Activated CD4-positive, alpha-beta T cell treated with anti-CD3 and anti-CD28 coated beads for 36 hours (primary cell): ENCODE data around the gene NEGR1. TPM values are rescaled to one million over a fixed set of nuclear protein-coding genes. Genes with fewer than 3 reads are reported as not detected.

Experiments used
- ATAC-seq: fragments of 200-7000 bp; cut with Tn5 transposase; one replicate; pipeline ENCODE4 v1.10.0; 2021; ENCODE audit warnings: mild to moderate bottlenecking, moderate library complexity
- CTCF ChIA-PET: fragments of 350-600 bp; sonication (Branson Sonifier 250); formaldehyde crosslinking; loops from one replicate; lab custom pipeline; 2021; ENCODE audit warnings: antibody characterized with exemption; lab: Charles Lee
- POLR2A ChIA-PET: fragments of 350-600 bp; sonication (Branson Sonifier 250); formaldehyde crosslinking; loops from one replicate; lab custom pipeline; 2021; ENCODE audit warnings: antibody characterized with exemption, inconsistent platforms; lab: Charles Lee
- DNase-seq: peaks from one replicate; pipeline ENCODE4 v3.0.0-alpha.2; 2020
- H3K27ac Mint-ChIP-seq: one replicate; pipeline ENCODE4 v1.8.0; 2021; ENCODE audit warnings: mixed read lengths
- H3K27me3 Mint-ChIP-seq: one replicate; pipeline ENCODE4 v1.8.0; 2021; ENCODE audit warnings: mixed read lengths
- H3K36me3 Mint-ChIP-seq: one replicate; pipeline ENCODE4 v1.8.0; 2021; ENCODE audit warnings: low read depth, mixed read lengths
- H3K4me1 Mint-ChIP-seq: one replicate; pipeline ENCODE4 v1.8.0; 2021; ENCODE audit warnings: mixed read lengths
- H3K4me3 Mint-ChIP-seq: one replicate; pipeline ENCODE4 v1.8.0; 2021; ENCODE audit warnings: mild to moderate bottlenecking, moderate library complexity, mixed read lengths
- H3K9me3 Mint-ChIP-seq: one replicate; pipeline ENCODE4 v1.8.0; 2021; ENCODE audit warnings: low read depth, mixed read lengths
- intact Hi-C, 2 experiments: fragments of 100-400 bp; cut with DNase I in 1 of 2; cut with micrococcal nuclease in 1 of 2; formaldehyde crosslinking; loops; one replicate each; pipeline versions ENCODE4 v1.14.2 to v1.15.1; 2022 to 2024; cut with DNase I, micrococcal nuclease
- total RNA-seq, 2 experiments: library from RNA; stranded (reverse); gene quantifications; one replicate each; pipeline ENCODE4 v1.2.3, GENCODE V29; 2021

NEGR1 gene
- total RNA-seq, 2 experiments from 2014 or later = not detected

GRCh38 chr1:71719330-71719729 is 563.0 kb downstream of the NEGR1 start:
- intact Hi-C loops = no loop called here
- H3K9me3 Mint-ChIP-seq = peaks cover 7% of the 10 kb centered on the region
- DNase-seq (no peak), ATAC-seq (no peak)
- no peak overlapping the region for H3K27ac Mint-ChIP-seq
- no peaks in the 10 kb centered on the region for H3K4me1 Mint-ChIP-seq
- no peaks in the 10 kb centered on the region for H3K27me3 Mint-ChIP-seq
- ChIA-PET CTCF (no interaction called here), POLR2A (no interaction called here)
- no peak overlapping the region for H3K4me3 Mint-ChIP-seq
- H3K36me3 Mint-ChIP-seq = peaks cover 3% of the 10 kb centered on the region

DNA sequence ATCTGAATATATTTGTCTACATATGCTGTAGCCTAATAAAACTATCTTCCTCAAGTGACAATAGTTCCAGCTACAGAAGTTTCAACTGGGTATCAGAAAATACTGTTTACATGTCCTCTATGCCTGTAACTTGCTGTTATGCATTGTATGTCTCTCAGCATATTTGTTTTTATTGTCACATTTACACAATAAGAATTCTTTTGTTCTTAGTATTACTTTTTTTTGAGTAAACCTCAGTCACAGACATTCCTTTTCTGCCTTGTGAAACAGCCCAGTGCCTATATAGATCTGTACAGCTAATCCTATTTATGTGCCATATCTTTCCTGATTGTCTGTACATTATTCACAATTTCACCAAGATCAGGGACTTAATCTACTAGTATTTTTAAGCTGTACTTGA is 565.2 kb downstream of the NEGR1 start:
- POLR2A ChIA-PET = no interaction called here
- CTCF ChIA-PET = interaction anchor here (0.5 kb wide), 1 partner anchor 458 kb away, joined by 3 read pairs; no protein-coding TSS in a partner anchor

GRCh38 chr1:71711456-71711855 is 570.9 kb downstream of the NEGR1 start:
- H3K9me3 Mint-ChIP-seq = peaks cover 12% of the 10 kb centered on the region
- peaks cover 3% of the 10 kb centered on the region for H3K36me3 Mint-ChIP-seq
- no peak overlapping the region for H3K27ac Mint-ChIP-seq
- ATAC-seq (no peak), DNase-seq (no peak)
- H3K27me3 Mint-ChIP-seq = no peaks in the 10 kb centered on the region
- intact Hi-C loops = no loop called here
- POLR2A ChIA-PET = no interaction called here
- H3K4me1 Mint-ChIP-seq = no peaks in the 10 kb centered on the region
- CTCF ChIA-PET = no interaction called here
- H3K4me3 Mint-ChIP-seq = no peak overlapping the region

More for the DNA sequence above, 565.2 kb downstream of the NEGR1 start:
- Mint-ChIP-seq H3K9me3 (peaks cover 9% of the 10 kb centered on the region), H3K36me3 (peaks cover 3% of the 10 kb centered on the region), H3K4me1 (no peaks in the 10 kb centered on the region), H3K27me3 (no peaks in the 10 kb centered on the region), H3K4me3 (no peak overlapping the region), H3K27ac (no peak overlapping the region)
- DNase-seq (no peak), ATAC-seq (no peak)
- intact Hi-C loops = no loop called here

- H3K27me3 Mint-ChIP-seq = no peaks in the 10 kb centered on the region
- CTCF ChIA-PET = interaction anchor here (0.8 kb wide), 1 partner anchor 18 kb away, joined by 3 read pairs; no protein-coding TSS in a partner anchor
- DNase-seq = no peak
- H3K9me3 Mint-ChIP-seq = peaks cover 13% of the 10 kb centered on the region
- no peak overlapping the region for H3K27ac Mint-ChIP-seq
- no peak for ATAC-seq
- no peak overlapping the region for H3K4me3 Mint-ChIP-seq
- no peaks in the 10 kb centered on the region for H3K36me3 Mint-ChIP-seq
- H3K4me1 Mint-ChIP-seq = no peaks in the 10 kb centered on the region
- POLR2A ChIA-PET = no interaction called here
- intact Hi-C loops = no loop called here
These were observed 576.2 kb downstream of the NEGR1 start for GRCh38 chr1:71706029-71706671.

DNA sequence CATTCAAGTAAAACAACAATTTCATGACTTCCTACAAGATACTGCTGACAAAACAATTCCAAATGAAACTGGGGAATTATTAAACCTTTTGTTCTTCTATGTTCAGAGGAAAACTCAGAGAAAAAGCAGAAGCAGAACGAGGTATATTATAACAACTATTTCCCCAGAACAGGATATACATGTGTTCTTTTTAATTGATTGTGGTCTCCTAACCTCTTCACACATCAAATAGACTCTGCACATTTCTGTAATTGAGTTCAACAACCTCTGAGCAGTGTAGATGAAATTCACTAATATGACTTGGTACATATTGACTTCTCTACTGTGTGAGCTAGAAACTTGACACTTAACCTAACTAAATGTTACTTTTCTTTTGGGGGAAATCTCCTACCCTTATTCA is 584.2 kb downstream of the NEGR1 start:
- H3K27me3 Mint-ChIP-seq = no peaks in the 10 kb centered on the region
- peaks cover 9% of the 10 kb centered on the region for H3K9me3 Mint-ChIP-seq
- DNase-seq (no peak), ATAC-seq (no peak)
- intact Hi-C loops = no loop called here
- H3K36me3 Mint-ChIP-seq = no peaks in the 10 kb centered on the region
- ChIA-PET CTCF (no interaction called here), POLR2A (no interaction called here)
- H3K4me1 Mint-ChIP-seq = no peaks in the 10 kb centered on the region
- H3K4me3 Mint-ChIP-seq = no peak overlapping the region
- no peak overlapping the region for H3K27ac Mint-ChIP-seq

DNA sequence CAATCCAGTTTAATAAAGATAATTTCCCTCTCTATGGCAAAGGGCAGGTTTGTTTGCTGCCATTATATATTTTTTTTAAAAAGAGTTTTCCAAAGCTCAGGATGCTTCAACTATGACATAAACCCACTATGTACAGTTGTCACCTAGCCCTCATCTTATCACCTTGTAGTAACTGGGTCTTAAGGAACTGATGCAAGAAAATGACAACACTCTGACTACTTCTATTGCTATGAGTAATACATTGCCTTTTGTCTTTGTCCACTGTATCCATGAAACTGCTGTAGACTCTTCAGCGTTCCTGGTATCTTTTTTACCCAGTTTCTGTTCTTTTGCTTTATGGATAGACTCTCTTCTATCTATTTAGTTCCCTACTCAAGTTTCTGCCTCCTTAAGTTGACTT is 586.5 kb downstream of the NEGR1 start:
- ATAC-seq (no peak), DNase-seq (no peak)
- H3K36me3 Mint-ChIP-seq = no peaks in the 10 kb centered on the region
- H3K4me3 Mint-ChIP-seq = no peak overlapping the region
- no peaks in the 10 kb centered on the region for H3K27me3 Mint-ChIP-seq
- no peaks in the 10 kb centered on the region for H3K4me1 Mint-ChIP-seq
- H3K9me3 Mint-ChIP-seq = peaks cover 2% of the 10 kb centered on the region
- intact Hi-C loops = no loop called here
- CTCF ChIA-PET = no interaction called here
- H3K27ac Mint-ChIP-seq = no peak overlapping the region
- POLR2A ChIA-PET = no interaction called here

GRCh38 chr1:71695084-71695483 is 587.3 kb downstream of the NEGR1 start:
- no peak overlapping the region for H3K4me3 Mint-ChIP-seq
- no peaks in the 10 kb centered on the region for H3K27me3 Mint-ChIP-seq
- ChIA-PET POLR2A (no interaction called here), CTCF (no interaction called here)
- no peaks in the 10 kb centered on the region for H3K9me3 Mint-ChIP-seq
- no peak overlapping the region for H3K27ac Mint-ChIP-seq
- intact Hi-C loops = no loop called here
- DNase-seq (no peak), ATAC-seq (no peak)
- no peaks in the 10 kb centered on the region for H3K36me3 Mint-ChIP-seq
- H3K4me1 Mint-ChIP-seq = no peaks in the 10 kb centered on the region

- Mint-ChIP-seq H3K27me3 (no peaks in the 10 kb centered on the region), H3K4me3 (no peak overlapping the region), H3K4me1 (no peaks in the 10 kb centered on the region), H3K36me3 (no peaks in the 10 kb centered on the region), H3K9me3 (no peaks in the 10 kb centered on the region), H3K27ac (no peak overlapping the region)
- ChIA-PET POLR2A (no interaction called here), CTCF (interaction anchor here (1.4 kb wide), 1 partner anchor 14 kb away, joined by 3 read pairs; no protein-coding TSS in a partner anchor)
- DNase-seq = no peak
- intact Hi-C loops = no loop called here
- ATAC-seq = no peak
These were observed 588.8 kb downstream of the NEGR1 start for GRCh38 chr1:71693581-71693980.

DNA sequence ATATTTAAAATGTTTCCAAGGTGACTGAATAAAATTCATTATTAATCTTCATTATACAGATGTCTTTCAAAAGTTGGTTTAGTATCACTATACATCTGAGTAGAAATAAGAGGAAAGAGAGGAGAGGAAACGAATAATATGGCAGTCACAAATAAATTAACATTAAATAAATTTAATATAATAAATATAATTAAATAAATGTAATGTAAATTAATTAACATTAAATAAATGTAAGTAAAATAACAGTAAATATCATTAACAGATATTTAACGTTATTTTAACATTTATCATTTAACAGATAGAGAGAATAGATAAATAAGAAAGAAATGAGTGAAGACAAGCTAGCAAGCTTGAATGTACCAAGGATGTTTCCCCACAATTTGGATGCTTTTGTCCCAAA is 592.7 kb downstream of the NEGR1 start:
- CTCF ChIA-PET = no interaction called here
- H3K4me3 Mint-ChIP-seq = no peak overlapping the region

DNA sequence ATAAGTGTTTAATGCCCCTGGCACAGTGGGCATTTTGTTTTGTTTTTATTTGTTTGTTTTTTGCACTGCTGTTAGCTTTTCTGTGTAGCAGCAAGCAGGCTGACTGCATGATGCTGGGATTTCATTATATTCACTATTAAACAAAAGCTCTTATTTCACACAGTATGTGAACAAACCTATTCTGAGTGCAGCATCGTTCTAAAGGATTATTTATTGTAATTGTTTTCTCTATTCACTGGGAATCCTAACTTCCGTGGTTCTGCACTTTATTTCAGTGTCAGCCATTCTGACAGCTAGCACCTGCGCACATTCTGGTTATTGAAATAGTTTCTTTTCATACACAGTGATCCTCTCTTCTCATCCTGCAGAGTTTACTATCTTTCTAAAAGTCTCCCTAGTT is 595.0 kb downstream of the NEGR1 start:
- no peak for DNase-seq
- H3K27me3 Mint-ChIP-seq = no peaks in the 10 kb centered on the region
- no peaks in the 10 kb centered on the region for H3K36me3 Mint-ChIP-seq
- no peak overlapping the region for H3K27ac Mint-ChIP-seq
- intact Hi-C loops = no loop called here
- ChIA-PET CTCF (no interaction called here), POLR2A (no interaction called here)
- H3K9me3 Mint-ChIP-seq = no peaks in the 10 kb centered on the region
- no peak overlapping the region for H3K4me3 Mint-ChIP-seq
- no peak for ATAC-seq
- no peaks in the 10 kb centered on the region for H3K4me1 Mint-ChIP-seq

More for the DNA sequence above, 592.7 kb downstream of the NEGR1 start:
- intact Hi-C loops = no loop called here
- Mint-ChIP-seq H3K27me3 (no peaks in the 10 kb centered on the region), H3K36me3 (no peaks in the 10 kb centered on the region), H3K9me3 (no peaks in the 10 kb centered on the region), H3K27ac (no peak overlapping the region), H3K4me1 (no peaks in the 10 kb centered on the region)
- POLR2A ChIA-PET = no interaction called here
- DNase-seq (no peak), ATAC-seq (no peak)

DNA sequence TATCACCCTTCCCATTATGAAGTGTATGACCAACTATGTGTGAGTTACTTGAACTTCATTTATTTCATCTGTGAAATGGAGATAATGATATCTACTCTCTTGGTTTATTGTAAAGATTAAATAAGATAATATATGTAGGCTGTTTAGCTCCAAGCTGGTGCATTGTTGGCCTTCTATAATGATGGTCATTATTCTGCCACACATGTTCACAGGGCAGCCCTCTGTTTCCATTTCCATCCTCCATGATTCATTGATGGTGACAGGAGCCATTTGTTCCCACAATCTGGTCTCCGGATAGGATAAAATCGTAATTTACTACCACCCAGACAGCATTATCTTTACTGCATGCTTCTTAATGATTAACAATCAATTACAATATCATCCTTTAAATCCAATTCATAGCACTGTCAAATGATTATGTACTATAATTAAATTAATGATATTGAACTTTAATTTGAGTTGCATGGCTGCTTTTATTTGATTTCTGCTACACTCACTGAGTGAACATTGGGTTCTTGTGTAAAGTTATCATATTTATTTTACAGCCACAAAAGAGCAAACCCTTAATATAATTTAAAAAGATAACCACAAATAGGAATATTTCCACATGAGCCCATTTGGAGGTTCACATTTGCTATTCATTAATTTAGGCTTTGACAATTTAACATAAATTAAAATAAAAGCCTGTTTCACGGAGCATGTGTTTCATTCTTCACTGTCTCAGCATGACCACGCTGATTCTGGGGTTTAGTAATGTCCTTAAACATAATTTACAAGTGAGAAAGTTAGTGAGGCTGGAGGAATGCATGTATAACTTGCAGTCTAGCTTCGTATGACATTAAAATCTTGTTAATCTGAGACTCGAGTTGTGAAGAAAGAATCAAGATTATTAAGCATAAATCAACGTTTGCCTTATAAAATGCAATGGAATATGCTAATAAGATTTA is 605.1 kb downstream of the NEGR1 start:
- no peak for DNase-seq
- intact Hi-C loops = no loop called here
- Mint-ChIP-seq H3K27me3 (no peaks in the 10 kb centered on the region), H3K4me1 (no peaks in the 10 kb centered on the region), H3K27ac (no peak overlapping the region), H3K4me3 (no peak overlapping the region), H3K36me3 (no peaks in the 10 kb centered on the region), H3K9me3 (peaks cover 2% of the 10 kb centered on the region)
- CTCF ChIA-PET = no interaction called here
- ATAC-seq = no peak
- POLR2A ChIA-PET = no interaction called here

GRCh38 chr1:71668065-71668464 is 614.3 kb downstream of the NEGR1 start:
- POLR2A ChIA-PET = no interaction called here
- Mint-ChIP-seq H3K9me3 (no peaks in the 10 kb centered on the region), H3K4me1 (no peaks in the 10 kb centered on the region), H3K4me3 (no peak overlapping the region), H3K27me3 (no peaks in the 10 kb centered on the region), H3K36me3 (no peaks in the 10 kb centered on the region), H3K27ac (no peak overlapping the region)
- CTCF ChIA-PET = no interaction called here
- DNase-seq (no peak), ATAC-seq (no peak)
- intact Hi-C loops = no loop called here
